GM18520 (cell line): ENCODE measurements around the gene EFHD2.
"Not testable (repeated sequence)": the region's sequence is repeated elsewhere in the genome, so short reads cannot be mapped to it uniquely, and the experiment has no call there.

Experiments
- ATAC-seq: cut with Tn5 transposase; IDR thresholded peaks from one replicate; pipeline ENCODE4 v1.9.1; 2021; ENCODE audit not compliant: unreplicated experiment

The EFHD2 gene

DNA sequence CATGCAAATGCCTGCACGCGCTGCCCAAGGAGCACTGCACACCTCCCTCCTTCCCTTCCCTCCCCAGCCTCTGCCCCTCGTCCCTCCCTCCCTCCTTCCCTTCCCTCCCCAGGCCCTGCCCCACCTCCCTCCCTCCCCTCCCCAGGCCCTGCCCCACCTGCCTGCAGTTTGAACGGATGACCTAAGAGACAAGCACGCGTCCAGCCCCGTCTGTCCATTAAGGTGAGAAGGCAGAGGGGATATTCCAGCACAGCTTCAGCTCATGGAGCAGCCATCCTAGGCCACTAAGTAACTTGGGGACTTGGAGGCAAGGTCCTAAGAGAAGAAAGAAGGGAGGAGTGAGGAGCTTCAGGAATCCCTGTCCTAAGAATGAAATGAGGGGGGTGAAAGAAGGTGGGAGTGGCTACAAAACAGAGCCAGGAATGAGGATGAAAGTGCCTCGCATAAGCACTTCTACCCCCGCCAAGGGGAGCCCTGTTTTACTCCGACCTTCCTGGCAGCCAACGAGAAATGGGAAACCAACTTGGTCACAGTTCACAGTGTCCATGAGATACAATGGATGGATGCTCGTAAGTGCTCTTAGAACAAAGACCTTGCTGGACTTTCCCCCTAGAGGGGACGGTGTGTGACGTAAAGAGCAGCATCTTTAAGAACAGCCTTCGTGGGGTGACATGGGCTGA lies 21.3 kb upstream of the EFHD2 start:
- no peak for ATAC-seq

DNA sequence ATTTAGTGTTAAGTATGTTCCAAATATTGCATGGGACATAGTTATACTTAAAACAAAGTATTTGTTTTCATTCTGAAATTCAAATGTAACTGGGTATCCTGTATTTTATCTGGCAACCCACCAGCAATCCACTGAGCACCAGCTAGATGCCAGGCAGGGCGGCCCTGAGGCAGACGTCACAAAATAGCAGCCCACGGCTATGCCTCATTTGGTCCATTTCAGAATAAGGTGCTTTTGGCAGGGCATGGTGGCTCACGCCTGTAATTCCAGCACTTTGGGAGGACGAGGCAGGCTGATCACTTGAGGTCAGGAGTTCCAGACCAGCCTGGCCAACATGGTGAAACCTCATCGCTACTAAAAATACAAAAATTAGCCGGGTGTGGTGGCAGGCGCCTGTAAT lies 19.9 kb upstream of the EFHD2 start:
- not testable (repeated sequence) for ATAC-seq

DNA sequence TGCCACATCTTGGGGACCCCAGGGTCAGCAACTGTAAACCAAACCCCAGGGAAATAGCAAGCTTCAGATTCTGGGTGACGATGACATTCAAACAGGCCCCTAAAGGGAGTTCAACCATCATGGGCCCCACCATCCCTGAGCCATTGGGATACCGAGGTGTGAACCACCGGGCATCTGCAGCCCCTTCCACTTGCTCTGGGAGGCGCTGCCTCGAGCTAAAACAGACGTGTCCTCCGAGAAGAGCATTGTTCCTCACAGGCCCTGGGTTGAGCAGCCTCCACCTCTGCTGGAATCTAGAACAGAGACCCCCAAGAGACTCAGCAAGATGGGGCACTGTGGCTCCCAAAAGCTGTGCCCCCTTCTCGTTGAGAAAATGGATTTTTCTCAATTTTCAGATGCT lies 19.0 kb upstream of the EFHD2 start:
- ATAC-seq, result no peak

DNA sequence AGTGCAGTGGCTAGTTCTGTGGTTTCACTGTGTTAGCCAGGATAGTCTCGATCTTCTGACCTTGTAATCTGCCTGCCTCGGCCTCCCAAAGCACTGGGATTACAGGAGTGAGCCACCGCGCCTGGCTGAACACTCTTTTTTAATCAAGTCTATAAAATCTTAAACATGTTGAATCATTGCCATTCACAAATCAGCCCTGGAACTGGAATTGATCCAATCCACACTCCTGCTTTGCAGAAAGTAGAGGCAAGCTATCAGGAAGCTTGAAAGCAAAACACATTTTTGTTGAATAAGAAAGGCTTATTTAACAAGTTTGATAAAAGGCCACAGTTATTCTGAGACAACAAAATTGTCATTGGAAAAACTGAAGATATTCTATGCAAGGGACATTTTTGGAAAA lies 18.3 kb upstream of the EFHD2 start:
- no peak for ATAC-seq

DNA sequence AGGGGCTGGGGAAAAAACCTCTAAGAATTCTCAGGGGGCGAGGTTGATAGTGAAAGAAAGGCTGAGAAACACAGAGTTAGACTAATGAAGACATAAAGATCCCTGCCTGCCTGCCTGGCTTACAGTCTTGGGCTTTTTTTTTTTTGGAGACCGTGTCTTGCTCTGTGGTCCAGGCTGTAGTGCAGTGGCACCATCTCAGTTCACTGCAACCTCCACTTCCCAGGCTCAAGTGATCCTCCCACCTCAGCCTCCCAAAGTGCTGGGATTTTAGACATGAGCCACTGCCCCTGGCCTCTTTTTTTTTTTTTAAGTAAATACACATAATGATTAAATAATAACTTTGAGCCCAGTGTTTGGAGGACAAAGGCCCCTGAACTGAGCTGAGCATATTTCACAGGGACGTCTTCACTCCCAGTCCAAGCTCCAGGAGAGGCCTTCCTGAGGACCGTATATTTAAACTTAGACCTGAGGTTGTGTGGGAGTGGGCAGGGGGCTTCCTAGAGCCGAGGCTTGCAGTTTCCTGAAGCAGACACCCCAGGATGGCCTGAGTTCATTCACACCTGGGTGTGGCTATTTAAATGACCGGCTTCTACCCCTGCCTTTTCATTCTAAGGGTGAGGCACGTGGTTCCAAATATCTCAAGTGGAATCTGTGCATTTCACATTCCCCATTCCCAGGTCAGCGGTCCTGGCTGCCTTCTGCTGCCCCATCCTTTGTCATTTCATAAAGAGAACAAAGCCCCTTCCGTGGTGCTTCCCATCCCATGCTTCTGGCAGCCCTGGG lies 16.0 kb upstream of the EFHD2 start:
- no peak for ATAC-seq

DNA sequence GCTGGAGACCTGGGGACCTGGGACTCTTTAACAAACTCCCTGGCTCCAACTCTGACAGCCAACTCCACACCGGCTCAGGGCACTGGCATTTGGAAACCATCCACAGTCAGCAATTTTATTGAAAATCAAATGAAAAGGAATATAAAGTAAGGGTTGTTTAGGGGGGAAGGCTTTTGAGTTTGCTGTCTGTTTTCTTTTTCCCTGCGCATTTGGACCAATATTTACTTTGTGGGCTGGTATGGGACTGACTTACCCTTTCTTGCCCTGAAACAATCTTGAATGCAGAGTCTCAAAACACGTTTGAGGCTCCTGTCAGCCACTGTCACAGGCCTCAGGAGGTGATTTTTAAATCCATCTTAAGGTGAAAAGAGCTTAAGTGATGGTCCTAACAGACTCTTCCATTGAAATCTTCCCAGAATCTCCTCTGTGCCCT lies 15.4 kb upstream of the EFHD2 start:
- no peak for ATAC-seq

DNA sequence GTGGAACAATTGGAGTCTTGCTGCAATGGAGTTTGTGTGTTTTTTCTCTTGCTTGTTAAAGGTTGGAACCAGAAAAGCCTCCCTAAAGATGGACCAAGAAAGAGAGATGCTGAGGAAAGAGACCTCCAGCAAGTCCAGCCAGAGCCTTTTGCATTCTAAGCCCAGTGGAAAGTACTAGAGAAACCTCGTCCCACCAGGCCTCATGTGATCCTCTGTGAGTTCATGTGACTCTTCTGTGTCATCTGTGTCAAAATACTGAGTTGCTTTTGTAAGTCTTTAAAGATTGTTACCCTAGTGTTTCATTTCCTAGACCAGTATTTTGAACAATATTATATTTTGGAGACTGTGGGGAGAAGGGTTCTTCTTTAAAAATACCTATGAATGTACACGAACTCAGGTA lies 12.5 kb upstream of the EFHD2 start:
- ATAC-seq, result no peak

DNA sequence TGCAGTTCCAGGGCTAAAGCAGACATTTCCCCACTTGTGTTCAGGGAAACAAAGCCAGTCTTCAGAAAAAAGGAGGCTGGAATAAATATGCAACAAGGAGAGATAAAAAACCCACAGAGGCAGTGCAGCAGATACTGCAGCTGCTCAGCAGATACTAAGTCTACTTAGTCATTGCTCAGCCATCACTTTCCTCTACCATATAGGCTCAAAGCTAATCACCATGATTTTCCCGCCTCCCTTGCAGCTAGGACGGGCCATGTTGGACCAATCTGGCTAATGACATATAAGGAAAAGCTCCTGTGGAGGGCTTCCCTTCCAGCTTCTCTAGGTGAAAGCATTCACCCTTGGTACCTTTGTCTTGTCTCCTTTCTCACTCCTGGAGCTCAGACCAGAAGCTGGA lies 10.0 kb upstream of the EFHD2 start:
- no peak for ATAC-seq

DNA sequence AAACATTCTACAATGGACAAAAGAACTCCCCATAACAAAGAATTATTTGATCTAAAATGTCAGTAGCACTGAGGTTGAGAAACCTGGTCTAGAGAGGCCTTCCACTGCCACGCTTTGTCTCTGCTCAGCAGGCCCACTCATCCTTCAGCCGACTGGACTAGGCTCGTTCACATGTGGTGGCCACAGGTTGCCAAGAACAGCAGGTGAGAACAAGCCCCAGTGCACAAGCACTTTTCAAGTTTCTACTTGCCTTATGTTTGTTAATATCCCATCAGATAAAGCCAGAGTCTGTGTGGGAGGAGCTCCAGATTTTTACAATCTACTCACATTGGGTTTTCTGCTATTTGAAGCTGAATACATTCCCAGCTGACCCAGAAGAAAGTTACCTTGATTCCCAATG lies 9.1 kb upstream of the EFHD2 start:
- no peak for ATAC-seq

DNA sequence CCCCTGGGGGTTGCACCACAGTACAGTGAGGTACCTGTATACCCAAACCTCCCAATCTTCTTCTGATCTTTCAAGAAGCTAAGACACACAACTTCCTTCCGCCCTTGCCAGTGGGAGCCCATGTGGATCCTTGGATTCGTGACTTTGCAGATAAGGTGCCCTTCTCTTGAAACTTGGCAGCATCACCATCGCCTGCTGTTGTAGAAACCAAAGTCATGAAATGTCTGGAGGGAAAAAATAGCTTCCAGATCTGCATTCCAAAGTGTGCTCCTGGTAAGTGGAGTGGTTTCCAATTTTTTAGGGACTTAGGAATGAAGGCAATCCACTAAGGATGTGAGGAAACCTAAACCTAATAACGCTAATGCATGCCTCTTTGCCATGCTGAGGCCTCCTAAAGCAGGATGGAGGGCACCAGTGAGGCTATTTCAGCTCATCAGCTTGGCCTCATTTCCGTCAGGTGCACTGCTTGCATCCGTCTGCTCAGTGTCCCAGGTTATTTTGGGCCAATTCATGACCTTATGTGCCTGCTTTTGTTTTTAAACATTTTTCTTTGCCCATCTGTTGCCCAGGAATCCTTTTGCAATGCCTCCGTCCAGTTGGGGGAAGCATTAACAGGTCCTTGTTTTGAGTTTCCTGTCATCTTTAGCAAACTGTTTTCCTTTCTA lies 8.2 kb upstream of the EFHD2 start:
- ATAC-seq, result no peak

DNA sequence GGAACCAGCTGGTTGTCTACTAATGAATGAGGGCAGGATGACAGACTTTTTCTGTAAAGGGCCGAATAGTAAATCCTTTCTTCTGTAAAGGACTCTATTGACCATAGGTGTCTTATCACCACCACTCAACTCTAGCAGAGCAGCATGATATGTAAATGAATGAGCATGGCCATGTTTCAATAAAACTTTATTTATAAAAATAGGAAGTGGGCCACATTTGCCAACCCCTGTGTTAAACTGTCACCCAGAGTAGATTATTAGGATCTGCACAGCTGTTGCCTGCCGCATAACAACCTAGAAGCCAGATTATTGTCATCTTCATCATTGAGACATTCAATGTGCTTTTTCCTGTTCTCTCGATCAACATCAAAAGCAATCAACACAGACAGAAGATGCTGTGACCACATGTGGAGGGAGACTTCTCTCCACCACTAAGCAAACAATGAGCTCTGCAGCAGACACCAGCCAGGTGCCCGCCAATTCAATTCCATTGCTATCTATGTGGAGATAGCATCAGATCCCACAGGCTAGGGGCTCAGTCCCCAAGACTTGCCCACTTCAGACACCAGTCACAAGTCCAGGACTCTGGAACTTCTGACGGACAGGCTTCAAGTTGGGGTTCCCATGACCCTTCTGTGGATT lies 6.8 kb upstream of the EFHD2 start:
- no peak for ATAC-seq

DNA sequence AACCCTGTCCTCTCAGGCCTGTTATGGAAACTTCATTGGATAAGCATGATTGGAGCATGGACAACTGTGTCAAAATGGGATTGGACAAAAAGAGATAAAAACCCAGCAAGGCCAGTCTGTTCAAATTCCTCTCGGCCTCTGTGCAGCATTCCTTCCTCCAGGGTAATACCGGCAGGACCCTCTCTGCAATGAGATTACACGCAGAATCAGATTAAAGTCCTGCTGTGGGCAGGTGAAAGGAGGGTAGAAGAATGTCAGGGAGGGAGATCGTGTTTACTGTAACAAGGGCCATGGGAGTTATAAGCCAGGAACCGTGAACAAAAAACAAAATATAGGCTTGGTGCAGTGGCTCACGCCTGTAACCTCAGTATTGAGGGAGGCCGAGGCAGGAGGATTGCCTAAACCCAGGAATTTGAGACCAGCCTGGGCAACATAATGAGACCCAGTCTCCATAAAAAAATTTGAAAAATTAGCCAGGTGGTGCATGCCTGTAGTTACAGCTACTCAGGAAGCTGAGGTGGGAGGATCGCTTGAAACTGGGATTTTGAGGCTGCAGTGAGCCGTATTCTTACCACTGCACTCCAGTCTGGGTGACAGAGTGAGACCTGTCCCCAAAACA lies 5.6 kb upstream of the EFHD2 start:
- no peak for ATAC-seq

DNA sequence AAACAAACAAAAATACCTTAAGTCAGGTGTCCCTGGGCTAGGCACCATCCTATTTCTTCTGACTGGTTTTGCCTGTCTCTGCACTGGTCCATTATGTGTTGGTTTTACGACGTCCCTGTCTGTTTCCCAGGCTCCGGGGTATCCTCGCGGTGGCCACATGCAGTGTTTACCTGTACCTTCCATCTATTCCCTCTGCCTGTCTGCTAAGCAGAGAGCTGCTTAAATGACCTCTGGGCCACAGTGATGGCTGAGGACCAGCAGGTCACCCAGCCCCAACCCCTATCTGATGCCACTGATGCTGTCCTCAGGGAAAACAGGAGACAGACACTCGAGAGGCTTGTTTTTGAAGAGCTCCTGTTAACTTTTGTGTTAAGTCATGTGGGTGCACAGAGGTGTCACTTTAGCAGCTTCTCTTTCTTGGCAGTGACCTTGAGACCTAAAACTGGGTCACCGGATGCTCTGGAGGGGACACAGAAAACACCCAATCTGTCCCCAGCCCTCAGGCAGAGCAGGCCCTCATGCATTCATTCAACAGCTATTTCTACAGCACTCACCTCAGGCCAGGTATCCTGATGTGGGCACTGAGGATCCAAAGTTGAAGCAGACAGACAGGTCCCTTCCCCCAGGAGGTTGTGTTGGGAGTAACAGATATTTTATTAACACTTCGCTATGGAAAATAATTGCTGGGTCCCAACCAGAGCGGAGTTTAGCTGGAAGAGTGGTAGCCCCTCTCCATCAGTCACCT lies 4.4 kb upstream of the EFHD2 start:
- ATAC-seq, result no peak

DNA sequence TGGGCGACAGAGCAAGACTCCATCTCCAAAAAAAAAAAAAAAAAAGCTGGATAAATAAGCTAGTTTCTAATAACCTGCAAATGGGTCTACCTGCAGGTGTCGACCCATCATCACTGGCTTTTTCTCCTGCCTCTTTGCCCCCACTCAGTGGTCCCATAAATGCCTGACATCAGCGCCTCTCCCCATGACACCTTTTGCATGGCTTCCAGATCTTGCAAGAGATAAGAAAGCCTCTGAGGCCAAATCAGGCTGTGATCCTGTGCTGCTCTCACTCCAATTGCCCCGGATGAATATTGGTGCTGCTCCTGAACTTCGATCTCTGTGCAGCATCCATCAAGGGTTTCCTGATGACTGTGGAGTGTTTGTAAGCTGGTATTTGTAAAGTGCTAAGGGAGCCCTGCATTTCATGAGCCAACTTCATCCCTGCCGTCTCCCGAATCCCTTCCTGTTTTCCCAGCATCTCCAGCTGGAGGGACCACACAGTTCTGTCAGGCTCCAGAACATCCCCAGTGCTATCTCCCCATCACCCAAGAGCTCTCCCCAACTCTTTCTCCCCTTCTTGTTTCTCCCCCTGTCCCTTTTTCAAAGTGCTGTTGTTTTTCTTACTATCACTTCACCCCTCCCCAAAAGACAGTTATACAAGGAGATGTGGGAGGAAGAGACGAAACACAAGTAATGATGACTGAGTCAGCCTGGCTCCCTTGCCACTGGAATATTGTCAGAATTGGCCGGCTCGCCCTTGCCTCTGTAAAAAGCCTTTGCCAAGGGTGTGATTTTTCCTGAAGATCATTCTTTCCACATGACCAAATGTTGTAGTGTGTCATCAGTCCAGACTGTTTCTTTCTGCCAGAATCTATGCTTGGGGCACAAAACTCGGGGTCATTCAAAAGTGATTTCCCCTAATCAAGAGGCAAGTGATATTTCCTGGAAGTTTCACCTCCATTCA lies 2.8 kb upstream of the EFHD2 start:
- ATAC-seq, result no peak

DNA sequence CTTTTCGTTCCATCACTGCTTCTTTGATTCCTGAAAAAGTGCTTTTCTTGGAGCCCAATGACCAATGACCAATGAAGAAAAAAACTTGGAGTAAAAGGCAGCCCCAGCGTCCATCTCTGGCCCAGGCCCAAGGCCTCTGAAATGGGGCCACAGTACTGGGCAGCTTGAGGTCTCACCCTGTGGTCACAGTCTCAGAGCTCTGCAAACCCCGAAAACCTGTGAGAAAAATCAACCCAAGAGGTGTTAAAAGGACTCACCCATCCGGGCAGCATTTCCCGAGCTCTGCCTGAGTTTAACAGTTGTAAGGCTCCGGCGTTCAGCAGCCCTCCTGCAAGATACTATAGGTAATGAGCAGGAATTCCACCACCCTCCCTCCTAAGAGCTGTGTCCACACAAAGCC lies 2.1 kb upstream of the EFHD2 start:
- no peak for ATAC-seq

DNA sequence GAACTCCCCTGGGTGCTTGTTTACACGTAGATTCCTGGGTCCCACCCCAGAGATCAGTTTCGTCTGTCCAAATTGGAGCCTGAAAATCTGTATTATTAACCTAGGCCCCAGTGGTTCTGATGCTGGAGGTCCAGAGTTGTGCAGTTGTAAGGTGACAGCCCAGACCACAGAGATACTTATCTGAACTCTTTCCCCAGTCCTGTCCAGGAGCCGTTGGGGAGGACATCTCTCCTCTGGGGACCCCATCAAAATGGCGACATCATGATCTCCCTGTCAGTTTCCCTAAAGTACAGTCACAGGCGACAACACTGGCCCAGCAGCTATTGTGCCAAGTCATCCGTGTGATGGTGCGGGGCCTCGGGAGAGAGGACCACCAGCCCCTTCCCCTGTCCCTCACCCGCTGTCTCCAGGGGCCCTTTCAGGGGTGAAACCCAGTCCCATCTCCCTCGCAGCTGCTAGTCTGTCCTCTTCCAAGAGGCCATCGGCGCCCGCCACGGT lies 749 bp upstream of the EFHD2 start:
- ATAC-seq, result no peak

DNA sequence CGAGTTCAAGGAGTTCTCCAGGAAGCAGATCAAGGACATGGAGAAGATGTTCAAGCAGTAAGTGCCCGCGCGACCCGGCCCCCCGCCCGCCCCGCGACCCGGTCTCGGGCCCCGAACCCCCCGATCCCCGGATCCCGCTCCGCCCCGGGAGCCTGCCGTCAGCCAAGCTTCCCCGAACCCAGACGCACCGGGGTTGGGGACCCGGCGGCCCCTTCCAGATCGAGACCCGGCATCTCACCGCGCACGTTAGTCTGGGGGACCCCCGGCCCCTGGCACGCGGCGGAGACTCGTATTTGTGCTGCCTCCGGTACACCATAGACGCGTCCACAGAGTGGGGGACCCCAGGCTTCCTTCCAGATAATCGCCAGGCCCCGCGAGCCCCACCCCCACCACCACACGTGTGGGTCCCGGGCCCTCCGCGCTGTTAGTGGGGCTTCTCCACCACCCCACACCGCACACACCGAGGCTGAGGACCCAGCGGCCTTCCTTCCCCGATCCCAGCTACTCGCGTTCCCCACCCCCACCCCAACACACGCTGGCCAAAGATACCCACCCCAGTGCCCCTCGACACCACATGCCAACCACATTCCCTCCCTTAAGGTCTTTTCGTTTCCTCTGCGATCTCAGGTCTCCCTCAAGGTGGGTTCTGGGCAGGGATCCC lies 665 bp downstream of the EFHD2 start:
- ATAC-seq, result no peak

DNA sequence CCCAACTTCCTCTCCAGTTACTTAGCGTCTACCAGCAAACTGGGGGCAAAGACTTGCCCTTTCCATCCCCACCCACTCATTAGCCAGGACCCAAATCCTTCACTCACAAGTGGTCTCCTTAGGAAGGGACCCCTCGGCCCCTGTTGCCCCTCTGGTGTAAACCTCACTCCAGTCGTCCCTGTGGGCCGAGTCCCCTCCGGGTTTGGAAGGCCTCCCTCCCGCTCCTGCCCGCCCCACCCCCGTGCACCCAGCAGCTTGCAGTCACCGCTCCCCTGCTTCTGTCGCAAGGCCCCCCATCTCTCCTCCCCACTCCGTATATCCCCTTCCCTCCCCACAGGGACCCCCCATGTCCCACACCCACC lies 1.2 kb downstream of the EFHD2 start:
- no peak for ATAC-seq

DNA sequence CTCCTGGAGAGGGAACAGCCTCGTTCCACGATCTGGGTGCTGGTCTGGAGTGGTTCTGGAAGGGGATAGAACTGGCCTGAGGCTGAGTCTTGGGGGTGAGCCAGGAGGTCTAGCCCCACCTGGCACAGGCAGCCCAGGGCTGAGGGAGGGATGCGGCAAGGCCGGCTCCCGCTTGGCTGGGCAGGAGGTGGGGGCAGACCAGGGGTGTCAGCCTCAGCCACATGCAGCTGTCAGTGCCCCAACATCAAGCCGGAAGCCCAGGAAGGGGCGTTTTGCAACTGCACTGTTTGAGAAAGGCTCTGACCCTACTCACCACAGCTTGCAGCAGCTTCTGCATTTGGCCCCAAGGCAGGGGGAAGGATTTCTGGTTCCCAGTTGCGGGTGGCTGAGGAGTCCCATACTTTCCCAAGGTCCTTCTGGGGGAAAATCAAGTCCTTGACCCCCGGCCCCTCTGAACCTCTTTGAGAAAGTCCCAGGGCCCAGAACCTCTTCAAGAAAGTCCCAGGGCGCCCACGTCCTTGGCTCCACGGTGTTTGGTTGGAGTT lies 2.0 kb downstream of the EFHD2 start:
- peak; percentile 23 for ATAC-seq
